Large intestine (tissue), 3 donors: ENCODE measurements around the gene AGBL1. TPM values are rescaled to one million over a fixed set of nuclear protein-coding genes. Genes with fewer than 3 reads are reported as not detected.

Source experiments
- DNase-seq, 2 donors: peaks; one replicate each; pipeline versions ENCODE4 v3.0.0 to v3.0.0-alpha.2; 2013
- H3K27ac ChIP-seq: one replicate; pipeline ENCODE4 v1.5.1; 2013; ENCODE audit warnings: low read length
- H3K27me3 ChIP-seq: 2 replicates; pipeline ENCODE4 v1.6.1; 2013; ENCODE audit warnings: low read length; ENCODE audit not compliant: control insufficient read depth, insufficient read depth
- H3K36me3 ChIP-seq: 2 replicates; pipeline ENCODE4 v1.6.1; 2013; ENCODE audit warnings: low read length; ENCODE audit not compliant: control insufficient read depth, insufficient read depth
- H3K4me1 ChIP-seq: one replicate; pipeline ENCODE4 v1.6.1; 2013; ENCODE audit warnings: low read length; ENCODE audit not compliant: control insufficient read depth, insufficient read depth
- H3K4me3 ChIP-seq: one replicate; pipeline ENCODE4 v1.5.1; 2013; ENCODE audit warnings: low read length
- H3K9me3 ChIP-seq: one replicate; pipeline ENCODE4 v1.6.1; 2013; ENCODE audit warnings: mild to moderate bottlenecking, low read depth, low read length, moderate library complexity; ENCODE audit not compliant: control insufficient read depth
- WGBS: methylation state at CpG from one replicate; pipeline ENCODE4 v1.1.5; 2013; ENCODE audit warnings: low lambda C conversion rate; ENCODE audit not compliant: insufficient coverage; 5-methylcytosine and 5-hydroxymethylcytosine counted together
- polyA plus RNA-seq: library from polyadenylated mRNA; unstranded; fragments of 120-200 nt; gene quantifications from one replicate; pipeline ENCODE4 v1.2.1, GENCODE V29; 2013

Gene AGBL1
- polyA plus RNA-seq, 1 donor = 0.04 TPM

GRCh38 chr15:86942285-86942684, 862.6 kb downstream of the AGBL1 start:
- Histone ChIP-seq H3K4me1 (no peaks in the 10 kb centered on the region), H3K27me3 (no peaks in the 10 kb centered on the region), H3K27ac (no peak overlapping the region), H3K9me3 (no peaks in the 10 kb centered on the region), H3K36me3 (no peaks in the 10 kb centered on the region), H3K4me3 (no peak overlapping the region)
- WGBS = 66% methylated on average over 3 of the region's 3 CpGs
- no peak for DNase-seq

DNA sequence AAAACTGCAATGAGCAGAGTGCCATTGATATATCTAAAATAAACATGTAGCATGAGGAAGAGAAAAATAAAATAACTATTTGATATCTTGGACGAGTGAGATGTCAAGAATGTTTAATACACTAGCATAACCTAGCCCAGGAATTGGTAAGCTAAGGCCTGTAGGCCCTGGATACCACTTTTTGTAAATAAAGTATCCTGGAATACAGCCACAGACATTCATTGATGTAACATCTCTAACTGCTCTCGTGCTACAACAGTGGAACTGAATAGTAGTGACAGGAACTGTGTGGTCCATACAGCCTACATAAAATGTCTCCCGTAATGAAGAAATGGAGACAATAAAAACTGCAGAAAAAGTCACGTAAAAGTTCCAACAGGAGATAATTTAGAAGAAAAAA, 869.0 kb downstream of the AGBL1 start:
- Histone ChIP-seq H3K4me3 (no peak overlapping the region), H3K36me3 (no peaks in the 10 kb centered on the region), H3K9me3 (no peaks in the 10 kb centered on the region), H3K4me1 (no peaks in the 10 kb centered on the region), H3K27me3 (no peaks in the 10 kb centered on the region), H3K27ac (no peak overlapping the region)
- 93% methylated on average over 3 of the region's 4 CpGs for WGBS
- no peak for DNase-seq

- Histone ChIP-seq H3K9me3 (no peaks in the 10 kb centered on the region), H3K36me3 (no peaks in the 10 kb centered on the region), H3K4me3 (no peak overlapping the region), H3K27me3 (no peaks in the 10 kb centered on the region), H3K27ac (no peak overlapping the region), H3K4me1 (no peaks in the 10 kb centered on the region)
- no peak for DNase-seq
Measured at GRCh38 chr15:86959254-86959653, 879.6 kb downstream of the AGBL1 start.

- H3K27me3 ChIP-seq = no peaks in the 10 kb centered on the region
- no peaks in the 10 kb centered on the region for H3K4me1 ChIP-seq
- H3K9me3 ChIP-seq = no peaks in the 10 kb centered on the region
- DNase-seq = no peak
- WGBS = no CpG with 5 or more reads among the region's 3 CpGs
- H3K27ac ChIP-seq = no peak overlapping the region
- H3K4me3 ChIP-seq = no peak overlapping the region
- no peaks in the 10 kb centered on the region for H3K36me3 ChIP-seq
Measured at GRCh38 chr15:86961669-86962068, 882.0 kb downstream of the AGBL1 start.

GRCh38 chr15:86964271-86964670, 884.6 kb downstream of the AGBL1 start:
- no peaks in the 10 kb centered on the region for H3K4me1 ChIP-seq
- no peaks in the 10 kb centered on the region for H3K27me3 ChIP-seq
- H3K27ac ChIP-seq = no peak overlapping the region
- DNase-seq = no peak
- no peak overlapping the region for H3K4me3 ChIP-seq
- no peaks in the 10 kb centered on the region for H3K36me3 ChIP-seq
- H3K9me3 ChIP-seq = no peaks in the 10 kb centered on the region
- WGBS = no CpG with 5 or more reads among the region's 1 CpG

GRCh38 chr15:86968244-86968643, 888.6 kb downstream of the AGBL1 start:
- H3K4me3 ChIP-seq = no peak overlapping the region

GRCh38 chr15:86969364-86969763, 889.7 kb downstream of the AGBL1 start:
- WGBS = 83% methylated on average over 2 of the region's 4 CpGs
- H3K9me3 ChIP-seq = no peaks in the 10 kb centered on the region
- H3K27me3 ChIP-seq = no peaks in the 10 kb centered on the region
- no peaks in the 10 kb centered on the region for H3K4me1 ChIP-seq
- H3K4me3 ChIP-seq = no peak overlapping the region
- no peaks in the 10 kb centered on the region for H3K36me3 ChIP-seq
- no peak for DNase-seq
- H3K27ac ChIP-seq = no peak overlapping the region

More at GRCh38 chr15:86968244-86968643, 888.6 kb downstream of the AGBL1 start:
- H3K9me3 ChIP-seq = no peaks in the 10 kb centered on the region
- H3K27me3 ChIP-seq = no peaks in the 10 kb centered on the region
- WGBS = no CpG with 5 or more reads among the region's 4 CpGs
- no peaks in the 10 kb centered on the region for H3K4me1 ChIP-seq
- H3K27ac ChIP-seq = no peak overlapping the region
- H3K36me3 ChIP-seq = no peaks in the 10 kb centered on the region
- DNase-seq = no peak

GRCh38 chr15:86973284-86973844, 893.7 kb downstream of the AGBL1 start:
- 100% methylated on average over 1 of the region's 2 CpGs for WGBS
- H3K4me1 ChIP-seq = no peaks in the 10 kb centered on the region
- H3K36me3 ChIP-seq = no peaks in the 10 kb centered on the region
- H3K27me3 ChIP-seq = no peaks in the 10 kb centered on the region
- H3K9me3 ChIP-seq = no peaks in the 10 kb centered on the region
- DNase-seq = no peak
- no peak overlapping the region for H3K27ac ChIP-seq
- H3K4me3 ChIP-seq = no peak overlapping the region

DNA sequence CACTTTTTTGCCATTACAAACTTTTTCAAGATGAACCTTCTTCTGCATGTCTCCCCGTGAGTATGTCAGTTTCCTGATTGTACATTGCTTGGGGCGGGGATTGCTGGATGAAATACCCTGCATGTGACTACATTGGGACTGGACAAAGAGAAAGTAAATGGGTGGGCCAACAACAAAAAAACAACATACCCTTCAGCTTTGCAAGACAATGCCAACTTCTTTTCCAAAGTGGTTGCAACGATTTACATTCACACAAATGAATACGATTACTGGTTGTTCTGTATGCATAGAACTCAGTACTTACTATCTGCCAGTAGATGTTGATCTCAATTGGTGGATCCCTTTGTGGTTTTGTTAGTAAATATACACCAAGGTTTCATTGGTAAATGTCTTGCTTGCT, 908.4 kb downstream of the AGBL1 start:
- no peak overlapping the region for H3K27ac ChIP-seq
- WGBS = 75% methylated on average over 2 of the region's 4 CpGs
- H3K9me3 ChIP-seq = no peaks in the 10 kb centered on the region
- H3K36me3 ChIP-seq = no peaks in the 10 kb centered on the region
- H3K4me3 ChIP-seq = no peak overlapping the region
- H3K27me3 ChIP-seq = no peaks in the 10 kb centered on the region
- no peaks in the 10 kb centered on the region for H3K4me1 ChIP-seq
- DNase-seq = no peak

GRCh38 chr15:87021751-87022150, 942.1 kb downstream of the AGBL1 start:
- Histone ChIP-seq H3K36me3 (no peaks in the 10 kb centered on the region), H3K9me3 (no peaks in the 10 kb centered on the region), H3K27ac (no peak overlapping the region), H3K4me1 (no peaks in the 10 kb centered on the region), H3K4me3 (no peak overlapping the region), H3K27me3 (no peaks in the 10 kb centered on the region)
- no CpG with 5 or more reads among the region's 2 CpGs for WGBS
- no peak for DNase-seq

DNA sequence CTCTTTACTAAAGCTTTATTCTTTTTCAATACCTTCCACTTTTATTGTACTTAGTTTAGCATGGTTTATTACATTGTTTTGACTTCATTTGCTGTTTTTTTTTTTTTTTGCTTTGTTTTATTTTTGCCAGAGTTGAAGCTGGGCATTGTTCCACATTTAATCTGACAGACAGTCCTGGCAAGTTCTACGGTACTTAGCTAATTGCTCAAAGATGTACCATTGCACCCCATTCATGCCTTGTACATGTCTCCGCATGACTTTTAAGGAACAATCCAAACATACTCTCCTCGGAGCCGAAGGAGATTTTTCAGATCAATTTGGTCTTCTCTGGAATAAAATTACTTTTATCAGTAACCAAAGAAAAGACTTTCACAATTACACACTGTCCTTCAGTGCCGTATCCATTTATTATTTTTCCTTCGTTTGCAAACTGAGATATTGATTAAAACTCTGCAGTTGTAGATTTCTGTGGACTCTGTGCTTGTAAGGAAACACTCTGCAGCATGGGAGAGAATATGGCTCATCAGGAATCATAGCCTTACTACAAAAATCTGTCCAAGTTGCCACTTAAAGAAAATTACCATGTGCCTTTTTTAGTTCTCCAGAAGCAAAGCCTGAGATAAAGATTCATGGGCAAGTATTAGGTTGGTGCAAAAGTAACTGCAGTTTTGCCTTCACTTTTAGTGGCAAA, 952.0 kb downstream of the AGBL1 start:
- no peak for DNase-seq
- no peaks in the 10 kb centered on the region for H3K27me3 ChIP-seq
- WGBS = 69% methylated on average over 5 of the region's 6 CpGs
- H3K4me1 ChIP-seq = no peaks in the 10 kb centered on the region
- no peak overlapping the region for H3K27ac ChIP-seq
- no peak overlapping the region for H3K4me3 ChIP-seq
- no peaks in the 10 kb centered on the region for H3K9me3 ChIP-seq
- H3K36me3 ChIP-seq = no peaks in the 10 kb centered on the region
